BLaER1 treated with 17β-estradiol and CSF1 and Interleukin-3, amounts not matched to agents 10 nM and 100 nM (cell line): Measurements from ENCODE around the gene DDX47.
A peak's percentile ranks its signal among the peaks of the same experiment; 100 is the strongest.
"Not testable (repeated sequence)": the region's sequence is repeated elsewhere in the genome, so short reads cannot be mapped to it uniquely, and the experiment has no call there.

Experiments
- H3K27ac ChIP-seq, 11 experiments: shearing (Covaris generic); formaldehyde crosslinking; 2 replicates each; pipeline ENCODE4 v1.8.1; 2022
- H3K27me3 ChIP-seq, 11 experiments: shearing (Covaris generic); formaldehyde crosslinking; 2 replicates each; pipeline ENCODE4 v1.8.1; 2022
- H3K36me3 ChIP-seq, 11 experiments: shearing (Covaris generic); formaldehyde crosslinking; 2 replicates each; pipeline ENCODE4 v1.8.1; 2022
- H3K4me1 ChIP-seq, 10 experiments: shearing (Covaris generic); formaldehyde crosslinking; 2 replicates each; pipeline ENCODE4 v1.8.1; 2022
- H3K4me2 ChIP-seq, 11 experiments: shearing (Covaris generic); formaldehyde crosslinking; 2 replicates each; pipeline ENCODE4 v1.8.1; 2022
- H3K4me3 ChIP-seq, 10 experiments: shearing (Covaris generic); formaldehyde crosslinking; 2 replicates each; pipeline ENCODE4 v1.8.1; 2022
- H3K9ac ChIP-seq, 11 experiments: shearing (Covaris generic); formaldehyde crosslinking; 2 replicates each; pipeline ENCODE4 v1.8.1; 2022
- H3K9me3 ChIP-seq, 11 experiments: shearing (Covaris generic); formaldehyde crosslinking; replicated peaks in 1 of 11; 2 replicates each; pipeline ENCODE4 v1.8.1; 2022
- H4K20me1 ChIP-seq, 11 experiments: shearing (Covaris generic); formaldehyde crosslinking; 2 replicates each; pipeline ENCODE4 v1.8.1; 2022
- Cebpa-rat ChIP-seq, 11 experiments: shearing (Covaris generic); IDR thresholded peaks; 2 replicates each; pipeline ENCODE4 v1.8.1; 2022

Gene DDX47

GRCh38 chr12:12871587-12872138 is 58.5 kb downstream of the DDX47 start:
- H3K36me3 ChIP-seq = peaks cover 0 to 4% (median 0%) of the 10 kb centered on the region in 11 experiments; a peak in 1 of 22 replicates
- H3K27me3 ChIP-seq = no peaks in the 10 kb centered on the region
- H3K27ac ChIP-seq = no peak overlapping the region
- H3K4me1 ChIP-seq = peaks cover 0 to 24% (median 13%) of the 10 kb centered on the region in 10 experiments; a peak in 12 of 20 replicates
- H3K4me2 ChIP-seq = peak overlapping the region in 3 of 11 experiments; percentile 10 to 49 (median 22); a peak in 4 of 22 replicates
- no peak overlapping the region for H3K9ac ChIP-seq
- H4K20me1 ChIP-seq = no peaks in the 10 kb centered on the region
- H3K4me3 ChIP-seq = no peak overlapping the region
- H3K9me3 ChIP-seq = no peaks in the 10 kb centered on the region
- no peak for TF ChIP-seq Cebpa-rat (IDR thresholded peaks at IDR 0.05)

GRCh38 chr12:12872139-12872933 is 59.2 kb downstream of the DDX47 start:
- Histone ChIP-seq H3K4me2 (peak overlapping the region in 3 of 11 experiments; percentile 10 to 49 (median 22); a peak in 4 of 22 replicates), H3K4me3 (no peak overlapping the region)

GRCh38 chr12:12872934-12873275 is 59.8 kb downstream of the DDX47 start:
- H3K9ac ChIP-seq = no peak overlapping the region
- H3K27me3 ChIP-seq = no peaks in the 10 kb centered on the region
- peaks cover 0 to 24% (median 13%) of the 10 kb centered on the region in 10 experiments; a peak in 12 of 20 replicates for H3K4me1 ChIP-seq
- no peaks in the 10 kb centered on the region for H4K20me1 ChIP-seq
- H3K36me3 ChIP-seq = peaks cover 0 to 4% (median 0%) of the 10 kb centered on the region in 11 experiments; a peak in 1 of 22 replicates
- no peak overlapping the region for H3K27ac ChIP-seq
- no peak for TF ChIP-seq Cebpa-rat (IDR thresholded peaks at IDR 0.05)
- H3K4me2 ChIP-seq = no peak overlapping the region
- H3K9me3 ChIP-seq = no peaks in the 10 kb centered on the region
- H3K4me3 ChIP-seq = no peak overlapping the region

More at GRCh38 chr12:12872139-12872933, 59.2 kb downstream of the DDX47 start:
- Histone ChIP-seq H3K27ac (no peak overlapping the region), H3K27me3 (no peaks in the 10 kb centered on the region), H3K4me1 (peaks cover 0 to 24% (median 13%) of the 10 kb centered on the region in 10 experiments; a peak in 12 of 20 replicates), H3K9ac (no peak overlapping the region), H3K9me3 (no peaks in the 10 kb centered on the region), H3K36me3 (peaks cover 0 to 4% (median 0%) of the 10 kb centered on the region in 11 experiments; a peak in 1 of 22 replicates), H4K20me1 (no peaks in the 10 kb centered on the region)
- TF ChIP-seq Cebpa-rat (IDR thresholded peaks at IDR 0.05) = no peak

- peaks cover 0 to 24% (median 13%) of the 10 kb centered on the region in 10 experiments; a peak in 12 of 20 replicates for H3K4me1 ChIP-seq
- peak overlapping the region in 5 of 11 experiments; percentile 37 to 66 (median 45); a peak in 10 of 22 replicates for H3K4me2 ChIP-seq
- H3K9me3 ChIP-seq = no peaks in the 10 kb centered on the region
- H4K20me1 ChIP-seq = no peaks in the 10 kb centered on the region
- H3K27ac ChIP-seq = peak overlapping the region in 1 of 11 experiments; percentile 47; a peak in 2 of 22 replicates
- peaks cover 0 to 4% (median 0%) of the 10 kb centered on the region in 11 experiments; a peak in 1 of 22 replicates for H3K36me3 ChIP-seq
- H3K27me3 ChIP-seq = no peaks in the 10 kb centered on the region
- no peak overlapping the region for H3K9ac ChIP-seq
- no peak overlapping the region for H3K4me3 ChIP-seq
- no peak for TF ChIP-seq Cebpa-rat (IDR thresholded peaks at IDR 0.05)
These were observed 60.9 kb downstream of the DDX47 start for GRCh38 chr12:12874029-12874428.

GRCh38 chr12:12875301-12875700 is 62.2 kb downstream of the DDX47 start:
- not testable (repeated sequence) for H3K36me3 ChIP-seq, H3K27me3 ChIP-seq, H4K20me1 ChIP-seq, H3K9me3 ChIP-seq, H3K4me2 ChIP-seq, H3K9ac ChIP-seq, H3K4me3 ChIP-seq
- H3K4me1 ChIP-seq = peaks cover 0 to 28% (median 14%) of the 10 kb centered on the region in 10 experiments; a peak in 14 of 20 replicates
- 0 out of 22 replicates have a peak overlapping the region, but pooled peaks of 1 of the 11 experiments have one; percentile 26 for H3K27ac ChIP-seq

GRCh38 chr12:12877153-12877768 is 64.1 kb downstream of the DDX47 start:
- H3K4me1 ChIP-seq = peaks cover 0 to 39% (median 17%) of the 10 kb centered on the region in 10 experiments; a peak in 14 of 20 replicates
- H3K36me3 ChIP-seq = no peaks in the 10 kb centered on the region; a peak in 1 of 22 replicates
- H3K4me2 ChIP-seq = no peak overlapping the region
- no peak overlapping the region for H3K4me3 ChIP-seq
- H3K27ac ChIP-seq = no peak overlapping the region
- H3K27me3 ChIP-seq = no peaks in the 10 kb centered on the region
- no peaks in the 10 kb centered on the region for H4K20me1 ChIP-seq
- H3K9ac ChIP-seq = no peak overlapping the region; a peak in 1 of 22 replicates
- TF ChIP-seq Cebpa-rat (IDR thresholded peaks at IDR 0.05) = no peak
- no peaks in the 10 kb centered on the region for H3K9me3 ChIP-seq

GRCh38 chr12:12877781-12878455 is 64.8 kb downstream of the DDX47 start:
- Histone ChIP-seq H3K9me3 (no peaks in the 10 kb centered on the region), H4K20me1 (no peaks in the 10 kb centered on the region), H3K36me3 (no peaks in the 10 kb centered on the region), H3K4me2 (no peak overlapping the region), H3K4me1 (peaks cover 0 to 35% (median 17%) of the 10 kb centered on the region in 10 experiments; a peak in 14 of 20 replicates), H3K4me3 (no peak overlapping the region), H3K9ac (no peak overlapping the region; a peak in 1 of 22 replicates), H3K27ac (no peak overlapping the region), H3K27me3 (no peaks in the 10 kb centered on the region)
- no peak for TF ChIP-seq Cebpa-rat (IDR thresholded peaks at IDR 0.05)
